Peyer's patch (tissue), 4 donors: ENCODE measurements around the gene LILRB3.

Source experiments
- CTCF ChIP-seq, 6 experiments: fragments of 450-650 bp in 4 of 6; fragments of 200-600 bp in 2 of 6; sonication (generic) in 1 of 6; IDR thresholded peaks; one replicate each; pipeline ENCODE4 v1.5.1; 2017 to 2019; ENCODE audit warnings: antibody characterized with exemption in 6 of 6, mild to moderate bottlenecking in 3 of 6, moderate library complexity in 1 of 6
- POLR2A ChIP-seq, 2 donors: fragments of 450-650 bp; IDR thresholded peaks; one replicate each; pipeline ENCODE4 v1.5.1; 2017; ENCODE audit warnings: antibody characterized with exemption in 2 of 2, mild to moderate bottlenecking in 2 of 2, moderate library complexity in 2 of 2

GRCh38 chr19:54196536-54196935 is 26.3 kb downstream of the LILRB3 start:
- TF ChIP-seq CTCF (IDR thresholded peaks at IDR 0.05) (no peak), POLR2A (IDR thresholded peaks at IDR 0.05) (no peak)
